Astrocyte of the spinal cord (primary cell): ENCODE results near the gene UBAC2.
A peak's percentile ranks its signal among the peaks of the same experiment; 100 is the strongest.

Source experiments
- DNase-seq: peaks from one replicate; pipeline ENCODE4 v3.0.0; 2011; ENCODE audit warnings: low read depth, low spot score
- H3K4me3 ChIP-seq: 2 replicates; pipeline ENCODE4 v1.5.1; 2011; ENCODE audit warnings: low read depth, mild to moderate bottlenecking, low read length, moderate library complexity
- CTCF ChIP-seq: IDR thresholded peaks from 2 replicates; pipeline ENCODE4 v1.5.1; 2012; ENCODE audit warnings: low read depth, mild to moderate bottlenecking, low read length, inconsistent platforms
- in situ Hi-C: cut with HindIII; loops from 2 replicates; pipeline ENCODE4 v1.10.0; 2017; ENCODE audit warnings: low sequenced_read_pairs

UBAC2 gene

GRCh38 chr13:99329477-99329876, 128.8 kb downstream of the UBAC2 start:
- DNase-seq: no peak
- H3K4me3 ChIP-seq: no peak overlapping the region
- no peak for TF ChIP-seq CTCF
- in situ Hi-C loops: no loop called here

- DNase-seq: no peak
- in situ Hi-C loops: no loop called here
- H3K4me3 ChIP-seq: no peak overlapping the region
- no peak for TF ChIP-seq CTCF
These were observed 130.3 kb downstream of the UBAC2 start for GRCh38 chr13:99330942-99331341.

GRCh38 chr13:99331881-99332293, 131.2 kb downstream of the UBAC2 start:
- no peak overlapping the region for H3K4me3 ChIP-seq
- in situ Hi-C loops: no loop called here
- TF ChIP-seq CTCF: no peak
- peak; percentile 18 for DNase-seq

GRCh38 chr13:99332456-99332855, 131.8 kb downstream of the UBAC2 start:
- no peak for DNase-seq
- in situ Hi-C loops: no loop called here
- no peak for TF ChIP-seq CTCF
- no peak overlapping the region for H3K4me3 ChIP-seq

- no peak for TF ChIP-seq CTCF
- no peak overlapping the region for H3K4me3 ChIP-seq
- in situ Hi-C loops: no loop called here
- no peak for DNase-seq
These were observed 133.6 kb downstream of the UBAC2 start for GRCh38 chr13:99334221-99334620.

- in situ Hi-C loops: no loop called here
- TF ChIP-seq CTCF: no peak
These were observed 134.4 kb downstream of the UBAC2 start for GRCh38 chr13:99335087-99335486.

GRCh38 chr13:99335603-99336002, 134.9 kb downstream of the UBAC2 start:
- DNase-seq: no peak
- no peak for TF ChIP-seq CTCF
- in situ Hi-C loops: no loop called here
- H3K4me3 ChIP-seq: no peak overlapping the region

More at GRCh38 chr13:99335087-99335486, 134.4 kb downstream of the UBAC2 start:
- H3K4me3 ChIP-seq: no peak overlapping the region
- DNase-seq: no peak
